ENCODE results near the gene ACAP3. TPM values are rescaled to one million over a fixed set of nuclear protein-coding genes. Genes with fewer than 3 reads are reported as not detected.
"Not testable (repeated sequence)": the region's sequence is repeated elsewhere in the genome, so short reads cannot be mapped to it uniquely, and the experiment has no call there.

The ACAP3 gene
- total RNA-seq, 2 donors from 2014 or later = 41.6 to 121 TPM

DNA sequence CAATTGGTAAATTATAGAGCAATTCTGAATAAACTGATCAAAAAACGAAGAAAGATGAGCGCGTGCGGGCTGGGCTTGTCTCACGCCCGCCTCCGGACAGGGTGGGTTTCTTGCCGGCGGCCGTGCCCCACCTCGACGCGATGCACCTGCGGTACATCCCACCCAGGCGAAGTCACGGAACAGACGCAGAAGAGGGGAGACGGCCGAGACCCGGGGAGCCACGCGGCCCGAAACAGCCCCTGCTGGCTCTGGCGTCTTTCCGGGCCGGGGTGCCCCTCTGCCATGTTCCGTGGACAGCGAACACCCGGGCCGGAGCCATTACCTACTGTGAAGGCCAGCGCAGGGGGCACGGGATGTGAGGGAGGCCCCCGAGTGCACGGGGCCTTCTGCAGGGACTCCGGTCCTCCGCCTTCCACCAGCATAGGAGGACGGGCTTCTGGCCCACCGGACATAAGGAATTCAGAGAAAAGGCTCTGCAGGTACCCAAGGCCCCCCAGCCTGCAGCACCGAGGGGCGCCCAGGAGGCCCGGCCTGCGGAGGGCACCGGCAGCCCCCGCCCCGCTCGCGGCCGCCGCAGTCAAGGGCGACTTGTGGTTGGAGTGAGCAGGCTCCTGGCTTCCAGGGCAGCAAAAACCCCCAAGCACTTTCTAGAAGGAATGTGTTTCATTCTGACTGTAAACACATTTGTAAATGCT lies 53.6 kb downstream of the ACAP3 start:
- H3K4me1 ChIP-seq (ENCODE audit: control insufficient read depth in 1 of 2, low read depth in 2 of 2) = no peaks in the 10 kb centered on the region
- H3K36me3 ChIP-seq = peaks cover 36% of the 10 kb centered on the region
- H3K9me3 ChIP-seq = no peaks in the 10 kb centered on the region
- ATAC-seq (ENCODE audit: insufficient number of reproducible peaks, low FRiP score, low read depth) = no peak
- DNase-seq (ENCODE audit: low spot score) = no peak
- H3K27ac ChIP-seq = no peak overlapping the region
- TF ChIP-seq CTCF (IDR thresholded peaks at IDR 0.05) = no peak
- no peak overlapping the region for H3K4me3 ChIP-seq
- H3K27me3 ChIP-seq (replicated peaks; ENCODE audit: insufficient read depth) = no peaks in the 10 kb centered on the region

DNA sequence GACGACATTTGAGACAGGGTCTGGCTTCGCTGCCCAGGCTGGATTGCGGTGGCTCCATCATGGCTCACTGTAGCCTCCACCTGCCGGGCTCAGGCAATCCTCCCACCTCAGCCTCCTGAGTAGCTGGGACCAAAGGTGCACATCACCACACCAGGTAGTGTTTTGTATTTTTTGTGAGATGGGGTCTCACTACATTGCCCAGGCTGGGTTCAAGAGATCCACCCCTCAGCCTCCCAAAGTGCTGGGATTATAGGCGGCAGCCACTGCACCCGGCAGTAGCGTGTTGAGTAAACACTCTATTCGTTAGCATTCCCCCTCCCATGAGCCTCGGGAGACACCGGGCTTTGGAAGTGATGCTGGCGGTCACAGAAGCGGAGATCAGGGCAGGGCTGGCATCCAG lies 54.4 kb downstream of the ACAP3 start:
- no peak for TF ChIP-seq CTCF (IDR thresholded peaks at IDR 0.05)
- Histone ChIP-seq H3K4me3 (no peak overlapping the region), H3K27ac (no peak overlapping the region), H3K27me3 (replicated peaks; ENCODE audit: insufficient read depth) (no peaks in the 10 kb centered on the region), H3K36me3 (peaks cover 36% of the 10 kb centered on the region), H3K9me3 (no peaks in the 10 kb centered on the region), H3K4me1 (ENCODE audit: control insufficient read depth in 1 of 2, low read depth in 2 of 2) (no peaks in the 10 kb centered on the region)
- ATAC-seq (ENCODE audit: insufficient number of reproducible peaks, low FRiP score, low read depth) (no peak), DNase-seq (ENCODE audit: low spot score) (no peak)

DNA sequence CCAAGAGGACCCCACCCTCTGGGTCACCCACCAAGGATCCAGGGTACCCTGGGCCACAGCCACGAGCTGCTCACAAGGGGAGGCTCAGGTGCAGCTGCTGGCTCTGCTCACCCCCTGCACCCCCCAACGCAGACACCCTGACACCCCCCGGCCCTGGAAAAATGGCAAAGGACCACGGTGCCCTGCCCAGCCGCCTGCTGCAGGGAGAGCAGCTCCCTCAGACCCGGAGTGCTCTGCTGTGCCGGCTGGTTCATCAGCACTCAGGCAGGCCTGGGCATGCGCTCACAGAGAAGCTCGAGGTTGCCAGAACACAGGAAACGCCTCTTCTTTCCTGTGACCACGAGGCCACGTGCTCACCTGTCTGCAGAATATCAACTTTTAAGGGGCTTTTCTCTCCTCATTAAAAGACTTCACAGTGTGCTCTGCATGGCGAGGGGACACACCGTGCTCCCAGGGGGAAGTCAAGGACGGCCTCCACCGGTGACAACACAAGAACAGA lies 56.9 kb downstream of the ACAP3 start:
- Histone ChIP-seq H3K9me3 (no peaks in the 10 kb centered on the region), H3K4me3 (no peak overlapping the region), H3K36me3 (peaks cover 26% of the 10 kb centered on the region), H3K27ac (no peak overlapping the region), H3K4me1 (ENCODE audit: control insufficient read depth in 1 of 2, low read depth in 2 of 2) (no peaks in the 10 kb centered on the region), H3K27me3 (replicated peaks; ENCODE audit: insufficient read depth) (no peaks in the 10 kb centered on the region)
- TF ChIP-seq CTCF (IDR thresholded peaks at IDR 0.05) = no peak
- DNase-seq (ENCODE audit: low spot score) (no peak), ATAC-seq (ENCODE audit: insufficient number of reproducible peaks, low FRiP score, low read depth) (no peak)

DNA sequence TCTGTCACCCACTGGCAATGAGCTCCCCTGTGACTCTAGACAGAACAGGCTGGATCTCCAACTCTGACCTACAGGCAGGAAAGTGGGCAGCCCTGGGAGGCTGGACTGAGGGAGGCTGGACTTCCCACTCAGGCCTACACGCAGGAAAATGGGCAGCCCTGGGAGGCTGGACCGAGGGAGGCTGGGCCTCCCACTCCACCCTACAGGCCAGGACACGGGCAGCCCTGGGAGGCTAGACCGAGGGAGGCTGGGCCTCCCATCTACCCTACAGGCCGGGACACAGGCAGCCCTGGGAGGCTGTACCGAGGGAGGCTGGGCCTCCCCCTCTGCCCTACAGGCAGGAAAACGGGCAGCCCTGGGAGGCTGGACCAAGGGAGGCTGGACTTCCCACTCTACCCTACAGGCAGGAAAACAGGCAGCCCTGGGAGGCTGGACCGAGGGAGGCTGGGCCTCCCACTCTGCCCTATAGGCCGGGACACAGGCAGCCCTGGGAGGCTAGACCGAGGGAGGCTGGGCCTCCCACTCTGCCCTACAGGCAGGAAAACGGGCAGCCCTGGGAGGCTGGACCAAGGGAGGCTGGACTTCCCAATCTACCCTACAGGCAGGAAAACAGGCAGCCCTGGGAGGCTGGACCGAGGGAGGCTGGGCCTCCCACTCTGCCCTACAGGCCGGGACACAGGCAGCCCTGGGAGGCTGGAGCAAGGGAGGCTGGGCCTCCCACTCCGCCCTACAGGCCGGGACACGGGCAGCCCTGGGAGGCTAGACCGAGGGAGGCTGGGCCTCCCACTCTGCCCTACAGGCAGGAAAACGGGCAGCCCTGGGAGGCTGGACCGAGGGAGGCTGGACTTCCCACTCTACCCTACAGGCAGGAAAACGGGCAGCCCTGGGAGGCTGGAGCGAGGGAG lies 59.5 kb downstream of the ACAP3 start:
- not testable (repeated sequence) for ATAC-seq (ENCODE audit: insufficient number of reproducible peaks, low FRiP score, low read depth); H3K36me3 ChIP-seq; H3K4me1 ChIP-seq (ENCODE audit: control insufficient read depth in 1 of 2, low read depth in 2 of 2); H3K4me3 ChIP-seq; DNase-seq (ENCODE audit: low spot score); H3K27ac ChIP-seq; H3K27me3 ChIP-seq (replicated peaks; ENCODE audit: insufficient read depth); H3K9me3 ChIP-seq

DNA sequence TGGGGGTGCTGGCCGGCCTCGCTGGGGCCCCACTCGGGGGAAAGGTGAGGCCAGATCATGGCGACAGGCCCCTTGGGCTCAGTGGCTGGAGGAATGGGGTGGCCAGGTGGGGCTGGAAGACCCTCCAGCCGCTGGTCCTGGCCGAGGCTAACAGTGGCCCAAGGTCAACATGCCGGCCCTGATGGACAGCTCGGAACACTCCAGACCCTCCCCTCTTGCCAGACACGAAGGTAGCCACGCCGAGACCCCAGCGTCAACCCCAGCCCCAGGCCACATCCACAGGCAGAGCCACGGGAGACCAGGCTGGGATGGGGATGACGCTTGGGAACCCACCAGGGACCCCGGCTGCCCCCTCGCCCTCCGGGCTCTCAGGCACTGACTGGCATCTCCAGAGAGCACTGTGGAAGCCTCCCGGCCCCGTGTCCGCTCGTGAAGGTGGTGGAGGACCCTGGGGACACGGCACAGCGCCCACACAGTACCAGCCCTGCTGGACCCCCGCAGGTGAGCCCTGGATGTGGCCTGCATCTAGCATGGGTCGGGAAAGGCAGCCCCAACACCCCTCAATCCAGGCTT lies 60.3 kb downstream of the ACAP3 start:
- Histone ChIP-seq H3K4me3 (no peak overlapping the region), H3K4me1 (ENCODE audit: control insufficient read depth in 1 of 2, low read depth in 2 of 2) (no peaks in the 10 kb centered on the region), H3K27me3 (replicated peaks; ENCODE audit: insufficient read depth) (no peaks in the 10 kb centered on the region), H3K9me3 (no peaks in the 10 kb centered on the region), H3K36me3 (no peaks in the 10 kb centered on the region), H3K27ac (no peak overlapping the region)
- DNase-seq (ENCODE audit: low spot score) (no peak), ATAC-seq (ENCODE audit: insufficient number of reproducible peaks, low FRiP score, low read depth) (no peak)
- TF ChIP-seq CTCF (IDR thresholded peaks at IDR 0.05) = no peak
